Inferior parietal cortex (tissue), 1 donor: Measurements from ENCODE around the gene FAT1.
"Not testable (repeated sequence)": the region's sequence is repeated elsewhere in the genome, so short reads cannot be mapped to it uniquely, and the experiment has no call there.

ENCODE experiments used
- DNase-seq: peaks from one replicate; pipeline ENCODE4 v3.0.0-alpha.2; 2016; ENCODE audit errors: extremely low spot score

The FAT1 gene, protein sequence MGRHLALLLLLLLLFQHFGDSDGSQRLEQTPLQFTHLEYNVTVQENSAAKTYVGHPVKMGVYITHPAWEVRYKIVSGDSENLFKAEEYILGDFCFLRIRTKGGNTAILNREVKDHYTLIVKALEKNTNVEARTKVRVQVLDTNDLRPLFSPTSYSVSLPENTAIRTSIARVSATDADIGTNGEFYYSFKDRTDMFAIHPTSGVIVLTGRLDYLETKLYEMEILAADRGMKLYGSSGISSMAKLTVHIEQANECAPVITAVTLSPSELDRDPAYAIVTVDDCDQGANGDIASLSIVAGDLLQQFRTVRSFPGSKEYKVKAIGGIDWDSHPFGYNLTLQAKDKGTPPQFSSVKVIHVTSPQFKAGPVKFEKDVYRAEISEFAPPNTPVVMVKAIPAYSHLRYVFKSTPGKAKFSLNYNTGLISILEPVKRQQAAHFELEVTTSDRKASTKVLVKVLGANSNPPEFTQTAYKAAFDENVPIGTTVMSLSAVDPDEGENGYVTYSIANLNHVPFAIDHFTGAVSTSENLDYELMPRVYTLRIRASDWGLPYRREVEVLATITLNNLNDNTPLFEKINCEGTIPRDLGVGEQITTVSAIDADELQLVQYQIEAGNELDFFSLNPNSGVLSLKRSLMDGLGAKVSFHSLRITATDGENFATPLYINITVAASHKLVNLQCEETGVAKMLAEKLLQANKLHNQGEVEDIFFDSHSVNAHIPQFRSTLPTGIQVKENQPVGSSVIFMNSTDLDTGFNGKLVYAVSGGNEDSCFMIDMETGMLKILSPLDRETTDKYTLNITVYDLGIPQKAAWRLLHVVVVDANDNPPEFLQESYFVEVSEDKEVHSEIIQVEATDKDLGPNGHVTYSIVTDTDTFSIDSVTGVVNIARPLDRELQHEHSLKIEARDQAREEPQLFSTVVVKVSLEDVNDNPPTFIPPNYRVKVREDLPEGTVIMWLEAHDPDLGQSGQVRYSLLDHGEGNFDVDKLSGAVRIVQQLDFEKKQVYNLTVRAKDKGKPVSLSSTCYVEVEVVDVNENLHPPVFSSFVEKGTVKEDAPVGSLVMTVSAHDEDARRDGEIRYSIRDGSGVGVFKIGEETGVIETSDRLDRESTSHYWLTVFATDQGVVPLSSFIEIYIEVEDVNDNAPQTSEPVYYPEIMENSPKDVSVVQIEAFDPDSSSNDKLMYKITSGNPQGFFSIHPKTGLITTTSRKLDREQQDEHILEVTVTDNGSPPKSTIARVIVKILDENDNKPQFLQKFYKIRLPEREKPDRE (N-terminal part only)

GRCh38 chr4:186723292-186724057 lies at the start of gene FAT1:
Gene FAT1, minus strand, starts transcription at chr4:186723856. Its CDS starts 14,029 bp downstream, at chr4:186709827.
- DNase-seq, result no peak

DNA sequence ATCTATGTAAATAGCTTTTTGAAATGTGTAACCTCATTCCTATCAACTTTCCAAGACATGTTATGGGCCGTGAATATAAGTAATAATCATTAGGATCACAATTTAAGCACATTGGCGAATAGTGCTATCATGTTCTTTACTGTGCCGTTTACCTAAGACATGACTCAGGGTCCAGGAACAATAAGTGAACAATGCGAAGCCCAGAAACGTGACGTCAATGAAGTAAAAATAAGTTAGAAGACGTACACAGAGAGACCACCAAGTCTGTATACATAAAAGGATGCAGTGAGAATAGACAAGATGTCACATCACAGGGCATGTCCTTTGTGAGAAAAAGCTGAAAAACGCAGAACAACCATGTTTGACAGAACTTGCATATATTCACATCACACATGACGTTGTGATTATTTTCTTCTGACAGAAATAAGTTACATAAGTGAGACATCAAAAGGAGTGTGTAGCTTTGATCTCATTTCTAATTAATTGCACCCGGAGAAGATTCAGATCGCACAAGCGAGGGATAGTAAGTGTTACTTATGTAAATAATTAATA lies 49.4 kb upstream of the FAT1 start:
- no peak for DNase-seq

- no peak for DNase-seq
Measured at GRCh38 chr4:186771624-186772023, 48.0 kb upstream of the FAT1 start.

GRCh38 chr4:186770481-186771175 lies 47.0 kb upstream of the FAT1 start:
- DNase-seq, result no peak

DNA sequence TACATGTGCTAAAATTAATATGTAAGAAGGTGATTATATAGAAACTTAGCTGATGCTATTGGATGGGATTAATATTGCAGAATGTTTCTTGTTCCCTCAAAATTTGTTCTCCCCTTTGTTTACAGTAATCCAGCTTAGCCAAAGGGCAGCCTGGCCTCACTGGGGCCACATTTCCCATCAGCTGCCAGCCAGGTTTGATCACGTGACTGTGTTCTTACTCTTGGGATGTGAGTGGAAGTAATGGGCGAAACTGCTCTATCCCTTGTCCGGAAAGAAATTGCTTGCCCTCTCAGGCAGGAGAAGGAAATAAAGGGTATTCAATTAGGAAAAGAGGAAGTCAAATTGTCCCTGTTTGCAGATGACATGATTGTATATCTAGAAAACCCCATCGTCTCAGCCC lies 44.1 kb upstream of the FAT1 start:
- no peak for DNase-seq

GRCh38 chr4:186765673-186766546 lies 42.3 kb upstream of the FAT1 start:
- DNase-seq, result no peak

DNA sequence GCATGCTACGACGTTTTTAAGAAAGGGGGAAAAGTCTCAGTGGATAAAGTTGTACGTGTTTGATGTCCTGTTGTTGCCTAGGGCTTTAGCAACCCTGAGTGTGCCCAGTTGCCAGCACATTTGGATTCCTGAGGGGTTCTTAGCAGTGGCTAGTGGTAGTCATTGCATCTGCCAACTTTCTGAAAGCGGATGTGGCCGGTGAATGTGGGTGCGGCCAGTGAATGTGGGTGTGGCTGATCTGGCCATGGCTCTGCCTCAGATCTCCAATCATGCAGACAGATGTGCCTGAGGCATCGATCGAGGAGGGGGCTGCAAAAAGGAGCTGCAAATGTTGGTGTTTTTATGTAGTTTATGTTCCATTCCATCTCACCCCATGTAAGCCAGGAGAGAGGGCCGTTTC lies 41.5 kb upstream of the FAT1 start:
- no peak for DNase-seq

DNA sequence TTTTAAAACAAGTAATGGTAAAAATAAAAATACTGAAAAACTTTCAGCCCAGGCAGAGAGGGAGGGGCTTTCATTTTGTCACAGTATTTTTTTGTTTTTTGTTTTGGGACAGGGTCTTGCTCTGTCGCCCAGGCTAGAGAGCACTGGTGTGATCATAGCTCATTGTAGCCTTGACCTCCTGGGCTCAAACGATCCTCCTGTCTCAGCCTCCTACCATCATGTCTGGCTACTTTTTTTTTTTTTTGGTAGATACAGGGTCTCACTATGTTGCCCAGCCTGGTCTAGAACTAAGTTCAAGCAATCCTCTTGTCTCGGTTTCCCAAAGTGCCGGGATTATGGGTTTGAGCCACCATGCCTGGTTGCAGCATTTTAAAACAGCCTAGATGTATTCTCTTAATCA lies 40.8 kb upstream of the FAT1 start:
- no peak for DNase-seq

DNA sequence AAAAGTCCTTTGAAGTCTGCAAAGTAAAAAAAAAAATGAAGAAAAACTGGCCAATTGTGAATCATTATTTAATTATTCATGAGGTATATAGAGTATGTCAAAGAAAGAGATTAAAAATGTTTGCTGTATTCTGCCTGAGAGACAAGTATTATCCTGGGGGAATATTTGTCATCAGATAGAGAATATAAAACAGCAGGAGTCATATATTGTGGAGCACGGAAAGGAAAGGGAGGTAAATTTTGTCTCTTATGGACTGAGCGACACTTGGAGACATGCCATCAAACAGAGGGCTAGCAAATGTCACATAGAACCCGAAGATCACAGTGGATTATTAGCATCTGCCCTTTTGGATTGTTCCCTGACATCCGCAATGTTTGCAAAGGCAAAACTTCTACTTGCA lies 39.2 kb upstream of the FAT1 start:
- no peak for DNase-seq

GRCh38 chr4:186762361-186762760 lies 38.7 kb upstream of the FAT1 start:
- no peak for DNase-seq

- not testable (repeated sequence) for DNase-seq
Measured at GRCh38 chr4:186761956-186762355, 38.3 kb upstream of the FAT1 start.

DNA sequence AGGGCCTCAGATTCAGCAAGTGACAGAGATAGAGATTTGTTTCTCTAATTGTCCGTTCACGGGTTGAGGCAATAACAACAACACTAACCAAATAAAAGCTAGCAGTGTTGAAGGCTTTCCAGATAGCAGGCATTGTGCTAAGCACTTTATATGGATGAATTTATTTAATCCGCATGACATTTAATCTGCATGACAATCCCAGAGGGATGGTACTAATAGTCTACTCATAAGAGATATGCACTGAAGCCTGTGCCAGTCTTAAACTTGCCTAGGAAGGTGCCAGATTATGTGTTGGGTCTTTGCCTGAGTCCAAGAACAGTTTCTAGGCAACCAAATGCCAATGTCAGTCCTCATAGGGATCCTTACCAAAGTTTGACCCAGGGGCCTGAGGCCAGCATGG lies 37.7 kb upstream of the FAT1 start:
- DNase-seq, result no peak

DNA sequence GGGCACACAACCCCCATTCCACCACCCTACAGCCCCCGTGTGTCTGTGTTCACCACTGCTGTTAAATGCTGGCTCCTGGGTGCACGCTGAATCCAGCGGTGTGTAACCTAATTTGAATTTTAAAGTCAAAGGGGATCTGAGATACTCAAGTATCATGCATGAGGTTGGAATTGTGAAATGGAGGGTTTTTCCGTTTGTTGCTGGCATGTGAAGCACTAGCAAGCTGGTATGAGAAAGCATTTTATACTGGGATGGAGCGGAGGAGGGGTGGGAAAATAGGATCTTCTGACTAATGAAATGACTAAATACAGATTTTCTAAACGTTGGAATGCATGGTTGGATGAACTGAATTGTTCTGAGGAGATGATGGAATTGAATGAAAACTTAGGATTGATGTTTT lies 36.9 kb upstream of the FAT1 start:
- no peak for DNase-seq

- no peak for DNase-seq
Measured at GRCh38 chr4:186759990-186760389, 36.3 kb upstream of the FAT1 start.

GRCh38 chr4:186758929-186759682 lies 35.5 kb upstream of the FAT1 start:
- no peak for DNase-seq

DNA sequence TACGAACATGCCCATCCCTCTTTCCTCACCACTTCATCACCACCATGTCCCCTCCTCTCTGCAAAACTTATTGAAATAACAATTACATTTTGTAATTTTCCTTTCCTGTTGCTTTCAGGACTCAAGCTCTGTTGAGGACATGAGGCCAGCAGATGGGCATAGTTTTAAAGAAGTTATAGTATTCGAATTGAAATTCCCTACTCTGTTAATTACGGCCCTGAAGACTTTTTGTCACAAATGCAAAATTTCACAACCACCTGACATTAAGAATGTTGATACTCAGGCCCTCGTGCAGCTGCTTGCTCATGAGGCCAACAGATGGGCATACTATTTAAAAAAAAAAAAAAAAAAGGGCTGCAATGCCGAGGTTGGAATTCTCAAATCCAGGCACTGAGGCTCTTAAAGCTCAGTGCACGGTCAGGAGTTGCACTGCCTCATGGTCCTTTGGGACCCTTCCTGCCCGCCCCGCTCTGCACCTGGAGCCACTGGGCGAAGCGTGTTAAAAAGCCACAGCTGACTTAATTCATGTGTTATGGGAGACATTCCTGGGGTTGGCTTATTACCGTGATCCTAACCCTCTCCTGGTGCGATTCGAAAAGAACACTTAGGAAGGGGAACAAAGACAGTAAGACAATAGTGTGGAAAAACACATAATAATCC lies 34.2 kb upstream of the FAT1 start:
- no peak for DNase-seq

- DNase-seq, result not testable (repeated sequence)
Measured at GRCh38 chr4:186756550-186756949, 32.9 kb upstream of the FAT1 start.
